Hepatocyte (in vitro differentiated cells): ENCODE data around the gene CABP1. TPM values are rescaled to one million over a fixed set of nuclear protein-coding genes. Genes with fewer than 3 reads are reported as not detected.
A peak's percentile ranks its signal among the peaks of the same experiment; 100 is the strongest.

ENCODE experiments used
- DNase-seq: peaks from one replicate; pipeline ENCODE4 v3.0.0-alpha.2; 2016; ENCODE audit warnings: low spot score
- H2AFZ ChIP-seq: fragments of 200-600 bp; sonication (generic); 2 replicates; pipeline ENCODE4 v1.6.0; 2016; ENCODE audit warnings: antibody characterized with exemption, mild to moderate bottlenecking
- H3K27ac ChIP-seq: fragments of 200-600 bp; sonication (generic); 2 replicates; pipeline ENCODE4 v1.5.1; 2016; ENCODE audit warnings: mild to moderate bottlenecking
- H3K27me3 ChIP-seq: fragments of 200-600 bp; sonication (generic); 2 replicates; pipeline ENCODE4 v1.6.1; 2016
- H3K36me3 ChIP-seq: fragments of 200-600 bp; sonication (generic); replicated peaks from 2 replicates; pipeline ENCODE4 v1.5.1; 2016; ENCODE audit warnings: low read depth; ENCODE audit not compliant: insufficient read depth
- H3K4me1 ChIP-seq: fragments of 200-600 bp; sonication (generic); 2 replicates; pipeline ENCODE4 v1.5.1; 2016; ENCODE audit warnings: mild to moderate bottlenecking, moderate library complexity; ENCODE audit not compliant: insufficient read depth
- H3K4me2 ChIP-seq: fragments of 200-600 bp; sonication (generic); 2 replicates; pipeline ENCODE4 v1.6.0; 2016
- H3K4me3 ChIP-seq: fragments of 200-600 bp; sonication (generic); 2 replicates; pipeline ENCODE4 v1.5.1; 2016; ENCODE audit warnings: mild to moderate bottlenecking
- H3K79me2 ChIP-seq: fragments of 200-600 bp; sonication (generic); 2 replicates; pipeline ENCODE4 v1.6.0; 2017; ENCODE audit warnings: mild to moderate bottlenecking
- H3K9me2 ChIP-seq: fragments of 200-600 bp; sonication (generic); replicated peaks from 2 replicates; pipeline ENCODE4 v1.6.0; 2017; ENCODE audit warnings: mild to moderate bottlenecking; ENCODE audit not compliant: insufficient read depth
- H3K9me3 ChIP-seq: fragments of 200-600 bp; sonication (generic); 2 replicates; pipeline ENCODE4 v1.5.1; 2016; ENCODE audit warnings: low read depth, mild to moderate bottlenecking
- H4K20me1 ChIP-seq: fragments of 200-600 bp; sonication (generic); 2 replicates; pipeline ENCODE4 v1.6.0; 2016; ENCODE audit warnings: mild to moderate bottlenecking; ENCODE audit not compliant: insufficient read depth, poor library complexity, severe bottlenecking
- CTCF ChIP-seq: fragments of 200-600 bp; sonication (generic); IDR thresholded peaks from 2 replicates; pipeline ENCODE4 v1.5.1; 2016; ENCODE audit warnings: antibody characterized with exemption, mild to moderate bottlenecking; ENCODE audit not compliant: poor library complexity
- EZH2 ChIP-seq: fragments of 200-600 bp; sonication (generic); IDR thresholded peaks from 2 replicates; pipeline ENCODE4 v1.6.1; 2016; ENCODE audit warnings: antibody characterized with exemption, mild to moderate bottlenecking, borderline replicate concordance
- EZH2phosphoT487 ChIP-seq: fragments of 200-600 bp; sonication (generic); IDR thresholded peaks from one replicate; pipeline ENCODE4 v1.6.1; 2018; ENCODE audit warnings: antibody characterized with exemption, mild to moderate bottlenecking, low read depth, moderate library complexity; ENCODE audit not compliant: unreplicated experiment, severe bottlenecking
- WGBS: methylation state at CpG from one replicate; pipeline ENCODE4 v1.1.6; 2016; ENCODE audit warnings: low lambda C conversion rate; ENCODE audit errors: missing lambda C conversion rate; 5-methylcytosine and 5-hydroxymethylcytosine counted together
- polyA plus RNA-seq: library from polyadenylated mRNA; unstranded; fragments of >200 nt; fragmentation: Nextera tagmentation; extraction: Ambion mirVana; gene quantifications from 2 replicates; pipeline ENCODE4 v1.2.1, GENCODE V29; 2016
- total RNA-seq: library from RNA; depleted of rRNA; stranded (reverse); fragments of >200 nt; gene quantifications from 2 replicates; pipeline ENCODE4 v1.2.3, GENCODE V29; 2014

Gene CABP1
- total and polyA plus RNA-seq, 2 experiments from 2014 or later: 0.74 to 1.5 TPM

- 95% methylated on average over 3 of the region's 3 CpGs for WGBS
- H3K9me3 ChIP-seq: no peaks in the 10 kb centered on the region
- H3K79me2 ChIP-seq: no peaks in the 10 kb centered on the region
- no peaks in the 10 kb centered on the region for H3K4me1 ChIP-seq
- no peak for TF ChIP-seq EZH2phosphoT487
- no peak for TF ChIP-seq EZH2
- TF ChIP-seq CTCF: no peak
- H3K9me2 ChIP-seq: no peaks in the 10 kb centered on the region
- no peak overlapping the region for H3K4me3 ChIP-seq
- no peak for DNase-seq
- no peaks in the 10 kb centered on the region for H3K27me3 ChIP-seq
- no peaks in the 10 kb centered on the region for H4K20me1 ChIP-seq
- H2AFZ ChIP-seq: no peak overlapping the region
- no peak overlapping the region for H3K27ac ChIP-seq
- no peak overlapping the region for H3K4me2 ChIP-seq
- H3K36me3 ChIP-seq: no peaks in the 10 kb centered on the region
Observed at GRCh38 chr12:120596901-120597300, 43.5 kb upstream of the CABP1 start.

GRCh38 chr12:120597861-120598260 lies 42.6 kb upstream of the CABP1 start:
- Histone ChIP-seq H3K9me2 (no peaks in the 10 kb centered on the region), H3K4me3 (no peak overlapping the region), H3K4me1 (no peaks in the 10 kb centered on the region), H2AFZ (no peak overlapping the region), H3K4me2 (no peak overlapping the region), H3K36me3 (no peaks in the 10 kb centered on the region), H3K79me2 (no peaks in the 10 kb centered on the region), H3K9me3 (no peaks in the 10 kb centered on the region), H3K27me3 (no peaks in the 10 kb centered on the region), H3K27ac (no peak overlapping the region), H4K20me1 (no peaks in the 10 kb centered on the region)
- no peak for DNase-seq
- TF ChIP-seq EZH2phosphoT487 (no peak), CTCF (no peak), EZH2 (no peak)
- WGBS: 83% methylated on average over 3 of the region's 3 CpGs

GRCh38 chr12:120598674-120599463 lies 41.6 kb upstream of the CABP1 start:
- 73% methylated on average over 13 of the region's 13 CpGs for WGBS
- Histone ChIP-seq H3K27ac (no peak overlapping the region), H3K4me3 (no peak overlapping the region)

More at GRCh38 chr12:120598674-120599463, 41.6 kb upstream of the CABP1 start:
- DNase-seq: peak; percentile 61
- Histone ChIP-seq H3K4me2 (no peak overlapping the region), H3K79me2 (no peaks in the 10 kb centered on the region), H2AFZ (no peak overlapping the region), H3K9me2 (no peaks in the 10 kb centered on the region), H3K4me1 (no peaks in the 10 kb centered on the region), H3K27me3 (no peaks in the 10 kb centered on the region), H3K9me3 (no peaks in the 10 kb centered on the region), H3K36me3 (no peaks in the 10 kb centered on the region), H4K20me1 (no peaks in the 10 kb centered on the region)
- TF ChIP-seq EZH2: no peak
- no peak for TF ChIP-seq EZH2phosphoT487
- no peak for TF ChIP-seq CTCF
